SU-DHL-6 (cell line): ENCODE results near the gene PPID.
"Not testable (repeated sequence)": the region's sequence is repeated elsewhere in the genome, so short reads cannot be mapped to it uniquely, and the experiment has no call there.

Source experiments
- H2AFZ ChIP-seq: fragments of 200-600 bp; sonication (generic); 2 replicates; pipeline ENCODE4 v1.6.1; 2014; ENCODE audit warnings: low read depth, mild to moderate bottlenecking, moderate library complexity, mixed read lengths, antibody characterized with exemption, low read length; ENCODE audit not compliant: severe bottlenecking
- H3F3A ChIP-seq: fragments of 200-600 bp; shearing (Covaris generic); 2 replicates; pipeline ENCODE4 v1.6.0; 2016; ENCODE audit warnings: antibody characterized with exemption, mild to moderate bottlenecking; ENCODE audit not compliant: insufficient read depth
- H3K27ac ChIP-seq: fragments of 200-600 bp; sonication (generic); 2 replicates; pipeline ENCODE4 v1.5.1; 2016; ENCODE audit warnings: low read depth, mild to moderate bottlenecking, low read length, moderate library complexity, mixed read lengths
- H3K27me3 ChIP-seq: fragments of 200-600 bp; sonication (generic), shearing (Covaris generic); 2 replicates; pipeline ENCODE4 v1.6.0; 2014; ENCODE audit warnings: mild to moderate bottlenecking, low read length
- H3K36me3 ChIP-seq: fragments of 200-600 bp; sonication (generic); 2 replicates; pipeline ENCODE4 v1.6.1; 2014; ENCODE audit warnings: mild to moderate bottlenecking, low read length, mixed read lengths
- H3K4me2 ChIP-seq: fragments of 300-600, 200-600 bp; shearing (Covaris generic), sonication (generic); 2 replicates; pipeline ENCODE4 v1.6.0; 2014; ENCODE audit warnings: low read length, low read depth, mild to moderate bottlenecking; ENCODE audit not compliant: poor library complexity, severe bottlenecking
- H3K4me3 ChIP-seq: fragments of 200-600 bp; sonication (generic); 2 replicates; pipeline ENCODE4 v1.5.1; 2014; ENCODE audit warnings: antibody characterized with exemption, low read length, mild to moderate bottlenecking, mixed read lengths; ENCODE audit not compliant: insufficient read depth, poor library complexity, severe bottlenecking
- H3K79me2 ChIP-seq: fragments of 200-600 bp; sonication (generic); 2 replicates; pipeline ENCODE4 v1.6.1; 2014; ENCODE audit warnings: mild to moderate bottlenecking, low read length, moderate library complexity; ENCODE audit not compliant: insufficient read depth
- H3K9ac ChIP-seq: fragments of 200-600 bp; sonication (generic); 2 replicates; pipeline ENCODE4 v1.7.0; 2014; ENCODE audit warnings: mild to moderate bottlenecking, low read length
- H3K9me2 ChIP-seq: fragments of 200-600 bp; sonication (generic); replicated peaks from 2 replicates; pipeline ENCODE4 v1.6.1; 2014; ENCODE audit warnings: low read length; ENCODE audit not compliant: insufficient read depth
- H3K9me3 ChIP-seq: fragments of 200-600 bp; sonication (generic); 2 replicates; pipeline ENCODE4 v1.6.1; 2014; ENCODE audit warnings: low read length, mixed read lengths; ENCODE audit not compliant: insufficient read depth
- H4K20me1 ChIP-seq: fragments of 200-600 bp; sonication (generic); 2 replicates; pipeline ENCODE4 v1.6.1; 2014; ENCODE audit warnings: low read depth, mild to moderate bottlenecking, antibody characterized with exemption, low read length, moderate library complexity, mixed read lengths
- EZH2phosphoT487 ChIP-seq: fragments of 200-600 bp; sonication (generic), shearing (Covaris generic); conservative IDR thresholded peaks from 2 replicates; pipeline ENCODE4 v1.6.1; 2018; ENCODE audit warnings: mild to moderate bottlenecking, antibody characterized with exemption, low read length, moderate library complexity, mixed read lengths
- TF ChIP-seq, protein P1 (sequence below): fragments of 200-600 bp; sonication (generic); IDR thresholded peaks from one replicate; pipeline ENCODE4 v1.5.1; 2017; ENCODE audit warnings: antibody characterized with exemption, mild to moderate bottlenecking, low read length, moderate library complexity; ENCODE audit not compliant: insufficient read depth, poor library complexity, severe bottlenecking

The PPID gene

DNA sequence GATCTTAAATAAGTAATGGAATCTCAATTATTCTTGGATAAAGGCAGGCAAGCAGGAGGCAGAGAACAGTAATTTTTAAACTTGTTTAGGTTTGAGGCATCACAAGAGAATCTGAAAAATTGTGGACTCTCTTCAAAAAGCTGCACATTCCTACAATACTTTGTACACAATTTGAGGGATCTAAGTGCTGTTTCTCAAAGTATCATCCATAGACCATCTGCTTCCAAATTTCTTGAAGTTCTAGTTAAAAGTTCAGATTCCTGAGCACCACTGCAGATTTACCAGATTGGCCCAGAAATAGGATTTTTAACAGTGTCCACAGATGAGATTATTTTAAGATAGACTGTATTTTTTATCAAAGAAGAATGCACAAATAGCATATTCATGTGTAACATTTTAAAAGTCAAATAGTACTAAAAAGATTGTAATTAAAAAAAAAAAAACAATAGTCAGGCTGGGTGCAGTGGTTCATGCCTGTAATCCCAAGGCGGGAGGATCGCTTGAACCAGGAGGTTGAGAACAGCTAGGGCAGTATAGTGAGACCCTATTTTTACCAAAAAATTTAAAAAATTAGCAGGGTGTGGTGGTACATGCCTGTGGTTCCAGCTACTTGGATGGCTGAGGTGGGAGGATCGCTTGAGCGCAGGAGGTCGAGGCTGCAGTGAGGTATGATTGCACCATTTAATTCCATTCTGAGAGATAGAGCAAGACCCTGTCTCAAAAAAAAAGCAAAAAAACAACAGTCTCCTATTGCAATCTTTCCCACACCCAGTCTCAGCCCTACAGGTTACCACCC, 31.4 kb upstream of the PPID start:
- no peaks in the 10 kb centered on the region for H3K27me3 ChIP-seq
- H3K9me3 ChIP-seq = no peaks in the 10 kb centered on the region
- H3K9me2 ChIP-seq = no peaks in the 10 kb centered on the region
- H3K9ac ChIP-seq = no peak overlapping the region
- no peak overlapping the region for H3K27ac ChIP-seq
- no peak overlapping the region for H3K4me2 ChIP-seq
- H4K20me1 ChIP-seq = no peaks in the 10 kb centered on the region
- no peaks in the 10 kb centered on the region for H3K36me3 ChIP-seq
- no peaks in the 10 kb centered on the region for H3F3A ChIP-seq
- TF ChIP-seq, protein P1, sequence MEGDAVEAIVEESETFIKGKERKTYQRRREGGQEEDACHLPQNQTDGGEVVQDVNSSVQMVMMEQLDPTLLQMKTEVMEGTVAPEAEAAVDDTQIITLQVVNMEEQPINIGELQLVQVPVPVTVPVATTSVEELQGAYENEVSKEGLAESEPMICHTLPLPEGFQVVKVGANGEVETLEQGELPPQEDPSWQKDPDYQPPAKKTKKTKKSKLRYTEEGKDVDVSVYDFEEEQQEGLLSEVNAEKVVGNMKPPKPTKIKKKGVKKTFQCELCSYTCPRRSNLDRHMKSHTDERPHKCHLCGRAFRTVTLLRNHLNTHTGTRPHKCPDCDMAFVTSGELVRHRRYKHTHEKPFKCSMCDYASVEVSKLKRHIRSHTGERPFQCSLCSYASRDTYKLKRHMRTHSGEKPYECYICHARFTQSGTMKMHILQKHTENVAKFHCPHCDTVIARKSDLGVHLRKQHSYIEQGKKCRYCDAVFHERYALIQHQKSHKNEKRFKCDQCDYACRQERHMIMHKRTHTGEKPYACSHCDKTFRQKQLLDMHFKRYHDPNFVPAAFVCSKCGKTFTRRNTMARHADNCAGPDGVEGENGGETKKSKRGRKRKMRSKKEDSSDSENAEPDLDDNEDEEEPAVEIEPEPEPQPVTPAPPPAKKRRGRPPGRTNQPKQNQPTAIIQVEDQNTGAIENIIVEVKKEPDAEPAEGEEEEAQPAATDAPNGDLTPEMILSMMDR = no peak
- no peak for TF ChIP-seq EZH2phosphoT487
- H2AFZ ChIP-seq = no peak overlapping the region
- H3K79me2 ChIP-seq = no peaks in the 10 kb centered on the region
- no peak overlapping the region for H3K4me3 ChIP-seq

GRCh38 chr4:158750379-158750778, 27.2 kb upstream of the PPID start:
- H4K20me1 ChIP-seq = no peaks in the 10 kb centered on the region
- H2AFZ ChIP-seq = no peak overlapping the region
- no peak overlapping the region for H3K27ac ChIP-seq
- H3K9ac ChIP-seq = no peak overlapping the region
- TF ChIP-seq, protein P1 = no peak
- no peak for TF ChIP-seq EZH2phosphoT487
- no peaks in the 10 kb centered on the region for H3F3A ChIP-seq
- H3K4me3 ChIP-seq = no peak overlapping the region
- H3K79me2 ChIP-seq = no peaks in the 10 kb centered on the region
- H3K4me2 ChIP-seq = no peak overlapping the region
- H3K9me2 ChIP-seq = no peaks in the 10 kb centered on the region
- H3K27me3 ChIP-seq = no peaks in the 10 kb centered on the region
- no peaks in the 10 kb centered on the region for H3K36me3 ChIP-seq
- H3K9me3 ChIP-seq = no peaks in the 10 kb centered on the region

DNA sequence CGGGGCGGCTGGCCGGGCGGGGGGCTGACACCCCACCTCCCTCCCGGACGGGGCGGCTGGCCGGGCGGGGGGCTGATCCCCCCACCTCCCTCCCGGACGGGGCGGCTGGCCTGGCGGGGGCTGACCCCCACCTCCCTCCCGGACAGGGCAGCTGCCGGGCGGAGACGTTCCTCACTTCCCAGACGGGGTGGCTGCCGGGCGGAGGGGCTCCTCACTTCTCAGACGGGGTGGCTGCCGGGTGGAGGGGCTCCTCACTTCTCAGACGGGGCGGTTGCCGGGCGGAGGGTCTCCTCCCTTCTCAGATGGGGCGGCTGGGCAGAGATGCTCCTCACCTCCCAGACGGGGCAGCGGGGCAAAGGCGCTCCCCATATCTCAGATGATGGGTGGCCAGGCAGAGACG, 23.3 kb upstream of the PPID start:
- not testable (repeated sequence) for H2AFZ ChIP-seq, H3F3A ChIP-seq, H3K36me3 ChIP-seq, H3K9me2 ChIP-seq, H3K79me2 ChIP-seq, H3K9ac ChIP-seq, H3K9me3 ChIP-seq, H3K4me3 ChIP-seq, H3K27ac ChIP-seq, H3K27me3 ChIP-seq, H3K4me2 ChIP-seq, H4K20me1 ChIP-seq

DNA sequence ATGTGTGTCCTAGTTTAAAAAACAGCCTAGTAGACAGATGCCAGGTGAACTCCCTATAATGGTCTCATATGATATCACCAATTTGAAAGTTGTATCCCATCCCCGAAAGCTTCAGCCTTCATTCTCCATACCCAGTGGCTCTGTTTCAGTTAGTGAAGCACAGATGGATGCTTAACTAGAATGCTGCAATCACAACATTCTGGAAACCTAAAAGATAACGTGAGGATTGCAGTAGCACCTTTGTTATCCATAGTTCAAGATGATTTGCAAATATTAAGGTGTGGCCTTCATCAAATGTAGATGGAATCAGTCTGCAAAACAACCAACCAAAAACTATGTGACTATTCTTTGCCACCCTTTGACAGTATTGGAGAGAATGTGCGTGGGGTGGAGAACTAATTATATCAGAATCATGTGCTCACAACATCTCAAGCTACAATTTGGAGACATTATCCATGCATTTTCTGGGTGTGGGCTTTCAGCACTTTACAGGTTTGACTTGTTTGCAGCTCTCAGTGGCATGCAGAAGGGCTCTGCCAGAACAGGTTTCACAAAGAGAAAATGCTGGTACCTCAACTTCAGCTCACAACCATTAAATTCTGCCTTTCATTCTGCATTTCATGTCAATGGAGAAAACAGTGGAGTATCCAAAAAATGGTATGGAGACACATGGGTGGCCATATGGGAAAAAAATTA, 18.3 kb upstream of the PPID start:
- Histone ChIP-seq H3K9ac (no peak overlapping the region), H3K79me2 (no peaks in the 10 kb centered on the region), H4K20me1 (no peaks in the 10 kb centered on the region), H3K4me3 (no peak overlapping the region), H3K4me2 (no peak overlapping the region), H3K36me3 (no peaks in the 10 kb centered on the region), H2AFZ (no peak overlapping the region), H3K9me2 (no peaks in the 10 kb centered on the region), H3K27ac (no peak overlapping the region), H3F3A (no peaks in the 10 kb centered on the region), H3K27me3 (no peaks in the 10 kb centered on the region), H3K9me3 (no peaks in the 10 kb centered on the region)
- TF ChIP-seq, protein P1 = no peak
- TF ChIP-seq EZH2phosphoT487 = no peak
